ENCODE data around the gene SMARCE1.

Gene SMARCE1

GRCh38 chr17:40613467-40614154 lies 34.0 kb downstream of the SMARCE1 start:
- no peak for TF ChIP-seq REST (IDR thresholded peaks at IDR 0.05; ENCODE audit: insufficient read depth in 1 of 2, low read depth in 2 of 2, low read length in 2 of 2)
- no peak for TF ChIP-seq TAF1 (IDR thresholded peaks at IDR 0.05; ENCODE audit: borderline replicate concordance, insufficient read depth, low read length)
- no peak for TF ChIP-seq SIN3A (IDR thresholded peaks at IDR 0.05; ENCODE audit: borderline replicate concordance, insufficient read depth, low read length)
- no peak for TF ChIP-seq FOXP2 (optimal IDR thresholded peaks at IDR 0.05; ENCODE audit: borderline replicate concordance, extremely low read depth, extremely low read length, insufficient read depth)
- TF ChIP-seq POLR2AphosphoS5 (IDR thresholded peaks at IDR 0.05; ENCODE audit: low read depth, low read length) = no peak

- TF ChIP-seq FOXP2 (optimal IDR thresholded peaks at IDR 0.05; ENCODE audit: borderline replicate concordance, extremely low read depth, extremely low read length, insufficient read depth) = no peak
- TF ChIP-seq TAF1 (IDR thresholded peaks at IDR 0.05; ENCODE audit: borderline replicate concordance, insufficient read depth, low read length) = no peak
- TF ChIP-seq SIN3A (IDR thresholded peaks at IDR 0.05; ENCODE audit: borderline replicate concordance, insufficient read depth, low read length) = no peak
- no peak for TF ChIP-seq POLR2AphosphoS5 (IDR thresholded peaks at IDR 0.05; ENCODE audit: low read depth, low read length)
- no peak for TF ChIP-seq REST (IDR thresholded peaks at IDR 0.05; ENCODE audit: insufficient read depth in 1 of 2, low read depth in 2 of 2, low read length in 2 of 2)
These were observed 34.9 kb downstream of the SMARCE1 start for GRCh38 chr17:40612599-40613244.

- no peak for TF ChIP-seq TAF1 (IDR thresholded peaks at IDR 0.05; ENCODE audit: borderline replicate concordance, insufficient read depth, low read length)
- TF ChIP-seq REST (IDR thresholded peaks at IDR 0.05; ENCODE audit: insufficient read depth in 1 of 2, low read depth in 2 of 2, low read length in 2 of 2) = no peak
- TF ChIP-seq POLR2AphosphoS5 (IDR thresholded peaks at IDR 0.05; ENCODE audit: low read depth, low read length) = no peak
- TF ChIP-seq SIN3A (IDR thresholded peaks at IDR 0.05; ENCODE audit: borderline replicate concordance, insufficient read depth, low read length) = no peak
- TF ChIP-seq FOXP2 (optimal IDR thresholded peaks at IDR 0.05; ENCODE audit: borderline replicate concordance, extremely low read depth, extremely low read length, insufficient read depth) = no peak
These were observed 35.7 kb downstream of the SMARCE1 start for GRCh38 chr17:40611840-40612474.

GRCh38 chr17:40610359-40610758 lies 37.3 kb downstream of the SMARCE1 start:
- TF ChIP-seq SIN3A (IDR thresholded peaks at IDR 0.05; ENCODE audit: borderline replicate concordance, insufficient read depth, low read length) = no peak
- no peak for TF ChIP-seq POLR2AphosphoS5 (IDR thresholded peaks at IDR 0.05; ENCODE audit: low read depth, low read length)
- no peak for TF ChIP-seq TAF1 (IDR thresholded peaks at IDR 0.05; ENCODE audit: borderline replicate concordance, insufficient read depth, low read length)
- no peak for TF ChIP-seq FOXP2 (optimal IDR thresholded peaks at IDR 0.05; ENCODE audit: borderline replicate concordance, extremely low read depth, extremely low read length, insufficient read depth)
- TF ChIP-seq REST (IDR thresholded peaks at IDR 0.05; ENCODE audit: insufficient read depth in 1 of 2, low read depth in 2 of 2, low read length in 2 of 2) = no peak

Data from PFSK-1 (cell line).